GM12875 (cell line): Measurements from ENCODE around the gene HIPK2.

Source experiments
- H3K4me3 ChIP-seq: one replicate; pipeline ENCODE4 v1.5.1; 2011; ENCODE audit warnings: low read depth, low read length, control low read depth
- TF ChIP-seq, protein P1 (sequence below): IDR thresholded peaks from 2 replicates; pipeline ENCODE4 v1.5.1; 2011; ENCODE audit warnings: low read depth, mild to moderate bottlenecking, control low read depth, inconsistent platforms, low read length, moderate library complexity, borderline replicate concordance; ENCODE audit not compliant: insufficient read depth

HIPK2 gene

DNA sequence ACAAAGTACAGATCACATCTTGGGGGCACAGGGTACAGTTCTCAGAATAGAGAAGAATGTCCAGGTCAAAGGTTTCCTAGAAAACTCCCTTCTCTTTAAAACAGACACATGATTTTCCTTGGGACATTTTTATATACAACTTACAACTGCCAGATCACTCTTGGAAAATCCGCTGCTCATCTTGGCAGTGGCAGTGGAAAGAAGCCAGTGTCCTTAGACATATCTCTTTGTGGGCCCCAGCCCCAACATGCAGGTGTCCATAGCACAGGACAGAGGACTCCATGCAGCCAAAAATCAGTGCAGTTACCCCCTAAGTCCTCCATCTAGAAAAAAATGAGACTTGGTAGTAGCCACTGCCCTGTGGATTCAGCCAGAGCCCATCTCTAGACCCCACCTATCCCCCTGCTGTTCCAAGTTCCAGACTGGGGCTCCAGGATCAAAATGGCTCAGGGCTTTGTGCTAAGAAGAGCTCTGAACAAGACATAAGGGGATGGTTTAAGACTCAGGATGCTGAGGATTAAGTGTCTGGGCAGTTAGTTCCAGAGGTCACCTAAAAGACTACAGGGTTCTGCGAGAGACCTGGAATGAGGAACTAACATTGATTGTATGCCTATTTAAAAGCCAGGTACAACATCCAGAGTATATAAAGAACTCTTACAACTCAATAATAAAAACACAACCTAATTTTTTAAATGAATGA is 34.4 kb downstream of the HIPK2 start:
- H3K4me3 ChIP-seq: no peak overlapping the region
- TF ChIP-seq, protein P1, sequence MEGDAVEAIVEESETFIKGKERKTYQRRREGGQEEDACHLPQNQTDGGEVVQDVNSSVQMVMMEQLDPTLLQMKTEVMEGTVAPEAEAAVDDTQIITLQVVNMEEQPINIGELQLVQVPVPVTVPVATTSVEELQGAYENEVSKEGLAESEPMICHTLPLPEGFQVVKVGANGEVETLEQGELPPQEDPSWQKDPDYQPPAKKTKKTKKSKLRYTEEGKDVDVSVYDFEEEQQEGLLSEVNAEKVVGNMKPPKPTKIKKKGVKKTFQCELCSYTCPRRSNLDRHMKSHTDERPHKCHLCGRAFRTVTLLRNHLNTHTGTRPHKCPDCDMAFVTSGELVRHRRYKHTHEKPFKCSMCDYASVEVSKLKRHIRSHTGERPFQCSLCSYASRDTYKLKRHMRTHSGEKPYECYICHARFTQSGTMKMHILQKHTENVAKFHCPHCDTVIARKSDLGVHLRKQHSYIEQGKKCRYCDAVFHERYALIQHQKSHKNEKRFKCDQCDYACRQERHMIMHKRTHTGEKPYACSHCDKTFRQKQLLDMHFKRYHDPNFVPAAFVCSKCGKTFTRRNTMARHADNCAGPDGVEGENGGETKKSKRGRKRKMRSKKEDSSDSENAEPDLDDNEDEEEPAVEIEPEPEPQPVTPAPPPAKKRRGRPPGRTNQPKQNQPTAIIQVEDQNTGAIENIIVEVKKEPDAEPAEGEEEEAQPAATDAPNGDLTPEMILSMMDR: no peak

- TF ChIP-seq, protein P1: no peak
- H3K4me3 ChIP-seq: no peak overlapping the region
Observed at GRCh38 chr7:139741789-139742344, 35.9 kb downstream of the HIPK2 start.

DNA sequence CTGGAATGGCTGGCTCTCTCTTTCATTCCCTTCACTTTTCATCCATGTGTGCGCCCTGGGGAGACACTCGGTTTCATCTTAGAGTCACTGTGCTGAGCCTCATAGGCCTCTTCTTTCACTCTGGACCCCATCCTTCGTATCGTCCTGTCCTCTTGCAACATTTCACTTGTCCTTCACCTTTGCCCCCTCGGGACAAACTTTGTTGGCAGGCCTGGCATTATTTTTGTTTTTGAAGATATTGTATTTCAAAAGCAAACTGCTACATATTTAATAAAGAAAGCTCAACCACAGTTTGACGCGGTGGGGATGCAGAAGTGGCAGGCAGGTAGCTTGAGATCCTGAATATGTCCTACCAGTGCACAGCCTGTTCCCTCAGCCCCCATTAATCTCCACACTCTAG is 36.6 kb downstream of the HIPK2 start:
- no peak overlapping the region for H3K4me3 ChIP-seq
- TF ChIP-seq, protein P1: no peak

DNA sequence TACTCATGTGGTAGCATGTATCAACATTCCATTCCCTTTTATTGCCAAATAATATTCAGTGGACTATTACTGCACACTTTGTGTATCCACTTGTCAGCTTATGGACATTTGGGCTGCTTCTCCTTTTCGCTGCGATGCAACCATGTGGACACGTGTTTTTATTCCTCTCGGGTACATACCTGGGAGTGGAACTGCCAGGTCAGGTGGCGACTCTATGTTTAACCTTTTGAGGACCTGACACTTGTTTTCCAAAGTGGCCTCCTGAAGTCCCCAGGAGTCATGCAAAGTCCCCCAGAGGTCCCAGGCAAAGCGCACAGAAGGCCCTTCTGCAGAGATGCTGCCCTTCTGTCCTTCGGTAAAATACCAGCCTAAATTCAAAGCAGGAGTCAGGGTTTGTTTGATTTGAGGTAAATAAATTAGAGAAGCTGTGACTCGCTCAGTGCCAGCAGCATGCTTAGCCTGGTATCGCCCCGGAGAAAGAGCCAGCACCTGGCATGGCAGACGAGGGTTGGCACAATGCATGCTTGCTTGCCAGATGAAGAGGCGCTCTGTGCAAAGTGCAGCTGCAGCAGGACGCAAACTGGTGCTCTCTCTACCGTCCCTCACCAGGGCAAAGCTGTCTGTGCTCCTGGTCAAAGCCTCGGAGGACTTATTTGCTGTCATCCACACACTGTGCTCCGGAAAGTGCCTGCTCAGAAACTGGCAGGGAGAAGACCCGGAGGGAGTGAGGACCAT is 37.8 kb downstream of the HIPK2 start:
- TF ChIP-seq, protein P1: no peak
- H3K4me3 ChIP-seq: no peak overlapping the region

DNA sequence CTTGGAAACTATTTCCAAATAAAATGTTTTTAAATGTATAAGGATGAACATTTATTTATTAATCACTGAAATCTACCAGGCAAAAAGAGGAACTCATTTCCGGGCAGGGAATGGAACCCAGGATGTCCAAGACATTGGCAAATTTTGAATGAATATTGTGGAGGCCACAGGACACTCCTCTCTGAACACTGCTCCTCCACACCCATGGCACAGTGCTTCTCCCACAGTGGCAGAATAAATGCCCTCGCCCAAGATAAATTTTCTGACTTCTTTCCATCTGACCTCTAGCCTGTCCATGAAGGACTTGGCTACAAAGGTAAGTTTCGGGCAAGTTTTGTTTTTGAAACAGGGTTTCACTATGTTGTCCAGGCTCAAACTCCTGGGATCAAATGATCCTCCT is 39.0 kb downstream of the HIPK2 start:
- TF ChIP-seq, protein P1: no peak
- no peak overlapping the region for H3K4me3 ChIP-seq

GRCh38 chr7:139738101-139738489 is 39.7 kb downstream of the HIPK2 start:
- TF ChIP-seq, protein P1: no peak
- no peak overlapping the region for H3K4me3 ChIP-seq
